DOHH2 (cell line): ENCODE measurements around the gene PTTG1.
A peak's percentile ranks its signal among the peaks of the same experiment; 100 is the strongest.

Experiments used
- H3F3A ChIP-seq: fragments of 200-600 bp; sonication (generic), shearing (Covaris generic); 2 replicates; pipeline ENCODE4 v1.6.0; 2016; ENCODE audit warnings: antibody characterized with exemption, mild to moderate bottlenecking; ENCODE audit not compliant: control insufficient read depth, insufficient read depth
- H3K27ac ChIP-seq: fragments of 200-600 bp; sonication (generic); 2 replicates; pipeline ENCODE4 v1.5.1; 2014; ENCODE audit warnings: low read depth, mild to moderate bottlenecking, low read length, moderate library complexity
- H3K27me3 ChIP-seq: fragments of 200-600 bp; sonication (generic); 2 replicates; pipeline ENCODE4 v1.6.1; 2014; ENCODE audit warnings: mild to moderate bottlenecking, low read length, mixed read lengths; ENCODE audit not compliant: control insufficient read depth
- H3K36me3 ChIP-seq: fragments of 200-600 bp; sonication (generic); 2 replicates; pipeline ENCODE4 v1.6.1; 2014; ENCODE audit warnings: mild to moderate bottlenecking, low read length, moderate library complexity, mixed read lengths; ENCODE audit not compliant: control insufficient read depth
- H3K4me1 ChIP-seq: fragments of 200-600 bp; sonication (generic); 2 replicates; pipeline ENCODE4 v1.6.1; 2014; ENCODE audit warnings: mild to moderate bottlenecking, low read length, mixed read lengths; ENCODE audit not compliant: control insufficient read depth
- H3K4me2 ChIP-seq: fragments of 200-600 bp; sonication (generic); 2 replicates; pipeline ENCODE4 v1.6.0; 2014; ENCODE audit warnings: mild to moderate bottlenecking, low read length, moderate library complexity
- H3K4me3 ChIP-seq: fragments of 200-600 bp; sonication (generic); 2 replicates; pipeline ENCODE4 v1.5.1; 2014; ENCODE audit warnings: mild to moderate bottlenecking, low read length, mixed read lengths
- H3K79me2 ChIP-seq: fragments of 200-600 bp; sonication (generic); 2 replicates; pipeline ENCODE4 v1.6.1; 2014; ENCODE audit warnings: mild to moderate bottlenecking, low read length, mixed read lengths; ENCODE audit not compliant: control insufficient read depth
- H3K9me2 ChIP-seq: fragments of 200-600 bp; sonication (generic); replicated peaks from 2 replicates; pipeline ENCODE4 v1.6.1; 2014; ENCODE audit warnings: mild to moderate bottlenecking, low read length, mixed read lengths; ENCODE audit not compliant: control insufficient read depth
- H3K9me3 ChIP-seq: fragments of 200-600 bp; sonication (generic); 2 replicates; pipeline ENCODE4 v1.6.1; 2014; ENCODE audit warnings: antibody characterized with exemption, low read length, mixed read lengths; ENCODE audit not compliant: control insufficient read depth, insufficient read depth
- H4K20me1 ChIP-seq: fragments of 200-600 bp; sonication (generic); 2 replicates; pipeline ENCODE4 v1.6.0; 2014; ENCODE audit warnings: low read depth, mild to moderate bottlenecking, antibody characterized with exemption, low read length, moderate library complexity; ENCODE audit not compliant: control insufficient read depth, insufficient read depth
- EZH2phosphoT487 ChIP-seq: fragments of 200-600 bp; sonication (generic); IDR thresholded peaks from 2 replicates; pipeline ENCODE4 v1.6.1; 2017; ENCODE audit warnings: borderline replicate concordance, mild to moderate bottlenecking, antibody characterized with exemption, low read length, moderate library complexity, mixed read lengths
- TF ChIP-seq, protein P1 (sequence below): fragments of 200-600 bp; sonication (generic); IDR thresholded peaks from one replicate; pipeline ENCODE4 v1.5.1; 2014; ENCODE audit warnings: antibody characterized with exemption, mild to moderate bottlenecking, low read depth, low read length; ENCODE audit not compliant: poor library complexity, severe bottlenecking

Gene PTTG1

GRCh38 chr5:160458806-160459800 lies 37.4 kb downstream of the PTTG1 start:
- H3K9me3 ChIP-seq: no peaks in the 10 kb centered on the region
- peak overlapping the region; percentile 12; the same call in 1 of the 2 replicates for H3K4me2 ChIP-seq
- H3K4me3 ChIP-seq: no peak overlapping the region
- no peaks in the 10 kb centered on the region for H3K9me2 ChIP-seq
- peaks cover 4% of the 10 kb centered on the region; the same call in 1 of the 2 replicates for H3F3A ChIP-seq
- no peaks in the 10 kb centered on the region for H3K36me3 ChIP-seq
- no peaks in the 10 kb centered on the region for H4K20me1 ChIP-seq
- TF ChIP-seq EZH2phosphoT487: no peak
- TF ChIP-seq, protein P1, sequence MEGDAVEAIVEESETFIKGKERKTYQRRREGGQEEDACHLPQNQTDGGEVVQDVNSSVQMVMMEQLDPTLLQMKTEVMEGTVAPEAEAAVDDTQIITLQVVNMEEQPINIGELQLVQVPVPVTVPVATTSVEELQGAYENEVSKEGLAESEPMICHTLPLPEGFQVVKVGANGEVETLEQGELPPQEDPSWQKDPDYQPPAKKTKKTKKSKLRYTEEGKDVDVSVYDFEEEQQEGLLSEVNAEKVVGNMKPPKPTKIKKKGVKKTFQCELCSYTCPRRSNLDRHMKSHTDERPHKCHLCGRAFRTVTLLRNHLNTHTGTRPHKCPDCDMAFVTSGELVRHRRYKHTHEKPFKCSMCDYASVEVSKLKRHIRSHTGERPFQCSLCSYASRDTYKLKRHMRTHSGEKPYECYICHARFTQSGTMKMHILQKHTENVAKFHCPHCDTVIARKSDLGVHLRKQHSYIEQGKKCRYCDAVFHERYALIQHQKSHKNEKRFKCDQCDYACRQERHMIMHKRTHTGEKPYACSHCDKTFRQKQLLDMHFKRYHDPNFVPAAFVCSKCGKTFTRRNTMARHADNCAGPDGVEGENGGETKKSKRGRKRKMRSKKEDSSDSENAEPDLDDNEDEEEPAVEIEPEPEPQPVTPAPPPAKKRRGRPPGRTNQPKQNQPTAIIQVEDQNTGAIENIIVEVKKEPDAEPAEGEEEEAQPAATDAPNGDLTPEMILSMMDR: no peak
- peaks cover 23% of the 10 kb centered on the region for H3K4me1 ChIP-seq
- H3K27ac ChIP-seq: no peak overlapping the region
- no peaks in the 10 kb centered on the region for H3K79me2 ChIP-seq
- H3K27me3 ChIP-seq: no peaks in the 10 kb centered on the region

- H3K4me3 ChIP-seq: no peak overlapping the region
- TF ChIP-seq EZH2phosphoT487: no peak
- TF ChIP-seq, protein P1: no peak
- no peak overlapping the region for H3K27ac ChIP-seq
- H3K4me2 ChIP-seq: no peak overlapping the region
- H3K79me2 ChIP-seq: no peaks in the 10 kb centered on the region
- no peaks in the 10 kb centered on the region for H3K36me3 ChIP-seq
- H3K27me3 ChIP-seq: no peaks in the 10 kb centered on the region
- H3K9me2 ChIP-seq: no peaks in the 10 kb centered on the region
- peaks cover 5% of the 10 kb centered on the region; the same call in 1 of the 2 replicates for H3F3A ChIP-seq
- peaks cover 37% of the 10 kb centered on the region for H3K4me1 ChIP-seq
- H3K9me3 ChIP-seq: no peaks in the 10 kb centered on the region
- H4K20me1 ChIP-seq: no peaks in the 10 kb centered on the region
Measured at GRCh38 chr5:160460377-160461049, 38.9 kb downstream of the PTTG1 start.

DNA sequence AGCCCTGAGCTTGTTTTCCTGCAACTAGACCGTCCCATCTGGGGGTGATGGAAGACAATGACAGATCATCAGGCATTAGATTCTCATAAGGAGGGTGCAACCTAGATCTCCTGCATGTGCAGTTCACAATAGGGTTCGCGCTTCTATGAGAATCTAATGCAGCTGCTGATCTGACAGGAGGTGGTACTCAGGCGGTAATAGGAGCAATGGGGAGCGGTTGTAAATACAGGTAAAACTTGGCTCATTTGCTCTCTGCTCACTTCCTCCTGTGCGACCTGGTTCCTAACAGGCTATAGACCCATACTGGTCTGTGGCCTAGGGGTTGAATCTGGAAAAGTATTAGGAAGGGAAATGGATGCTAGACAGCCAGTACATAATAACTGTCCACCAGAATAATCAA lies 39.7 kb downstream of the PTTG1 start:
- Histone ChIP-seq H3K4me3 (no peak overlapping the region), H3F3A (peaks cover 5% of the 10 kb centered on the region; the same call in 1 of the 2 replicates), H3K27ac (no peak overlapping the region), H3K9me2 (no peaks in the 10 kb centered on the region), H3K79me2 (no peaks in the 10 kb centered on the region), H3K4me1 (peaks cover 45% of the 10 kb centered on the region), H3K27me3 (no peaks in the 10 kb centered on the region), H3K4me2 (no peak overlapping the region), H3K9me3 (no peaks in the 10 kb centered on the region), H3K36me3 (no peaks in the 10 kb centered on the region), H4K20me1 (no peaks in the 10 kb centered on the region)
- TF ChIP-seq EZH2phosphoT487: no peak
- TF ChIP-seq, protein P1: no peak
